SIG-M5 (cell line): ENCODE results near the gene OR52N4.
"Not testable (repeated sequence)": the region's sequence is repeated elsewhere in the genome, so short reads cannot be mapped to it uniquely, and the experiment has no call there.

ENCODE experiments used
- DNase-seq: peaks from one replicate; lab custom pipeline; 2025; lab: John Stamatoyannopoulos, UW

The OR52N4 gene

GRCh38 chr11:5753943-5754342 is at the start of gene OR52N4:
Gene OR52N4 (plus strand): TSS chr11:5754243. CDS start chr11:5754741, 498 bp downstream.
- DNase-seq, result no peak

GRCh38 chr11:5705688-5706087 is 48.4 kb upstream of the OR52N4 start:
- no peak for DNase-seq

DNA sequence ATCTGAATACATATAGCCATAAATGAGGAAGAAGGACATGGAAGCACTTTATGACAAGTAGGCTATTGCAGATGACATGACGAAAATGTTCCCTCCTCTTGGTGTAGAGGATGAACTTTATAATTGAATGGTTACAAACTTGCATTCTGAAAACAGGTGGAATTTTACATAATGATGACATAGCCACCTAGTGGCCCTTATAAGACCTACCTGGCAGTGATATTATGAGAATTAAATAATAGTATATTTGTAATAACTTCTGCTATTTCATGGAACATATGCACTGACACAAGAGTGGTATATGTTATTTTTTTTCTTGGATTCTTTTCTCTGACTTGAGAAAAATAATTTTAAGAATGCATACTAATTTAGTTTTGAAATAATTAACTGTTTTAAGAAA is 41.5 kb upstream of the OR52N4 start:
- no peak for DNase-seq

DNA sequence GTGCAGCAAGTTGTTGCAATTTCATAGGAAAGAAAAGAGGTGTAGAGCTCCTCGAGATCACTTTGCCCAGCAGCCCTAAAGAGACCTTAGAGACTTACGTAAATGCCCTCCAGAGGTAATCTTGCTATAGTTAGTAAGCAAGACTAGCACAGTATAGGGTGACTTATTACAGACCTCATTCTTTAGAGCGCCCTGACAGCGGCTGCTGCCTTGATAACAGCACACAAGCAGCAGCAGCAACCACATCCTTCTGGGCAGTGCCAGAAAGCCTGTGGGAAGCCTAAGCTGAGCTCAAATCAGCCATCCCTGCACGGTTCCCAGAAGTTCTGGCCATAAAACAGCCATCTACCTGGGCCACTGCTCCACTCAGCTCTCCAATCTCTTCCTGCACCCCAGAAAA is 40.3 kb upstream of the OR52N4 start:
- DNase-seq, result no peak

GRCh38 chr11:5716518-5716917 is 37.5 kb upstream of the OR52N4 start:
- not testable (repeated sequence) for DNase-seq

GRCh38 chr11:5719703-5720495 is 34.1 kb upstream of the OR52N4 start:
- no peak for DNase-seq

GRCh38 chr11:5722622-5723021 is 31.4 kb upstream of the OR52N4 start:
- no peak for DNase-seq

DNA sequence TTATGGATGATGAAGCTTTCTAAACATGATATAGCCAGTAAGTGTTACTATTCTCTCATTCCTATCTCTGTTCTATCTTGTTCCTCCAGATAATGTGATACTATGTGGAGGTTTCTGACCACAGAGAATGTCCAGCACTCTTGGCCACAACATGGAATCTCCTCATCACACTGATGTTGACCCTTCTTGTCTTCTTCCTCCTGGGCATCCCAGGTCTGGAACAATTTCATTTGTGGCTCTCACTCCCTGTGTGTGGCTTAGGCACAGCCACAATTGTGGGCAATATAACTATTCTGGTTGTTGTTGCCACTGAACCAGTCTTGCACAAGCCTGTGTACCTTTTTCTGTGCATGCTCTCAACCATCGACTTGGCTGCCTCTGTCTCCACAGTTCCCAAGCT is 27.7 kb upstream of the OR52N4 start:
- no peak for DNase-seq

DNA sequence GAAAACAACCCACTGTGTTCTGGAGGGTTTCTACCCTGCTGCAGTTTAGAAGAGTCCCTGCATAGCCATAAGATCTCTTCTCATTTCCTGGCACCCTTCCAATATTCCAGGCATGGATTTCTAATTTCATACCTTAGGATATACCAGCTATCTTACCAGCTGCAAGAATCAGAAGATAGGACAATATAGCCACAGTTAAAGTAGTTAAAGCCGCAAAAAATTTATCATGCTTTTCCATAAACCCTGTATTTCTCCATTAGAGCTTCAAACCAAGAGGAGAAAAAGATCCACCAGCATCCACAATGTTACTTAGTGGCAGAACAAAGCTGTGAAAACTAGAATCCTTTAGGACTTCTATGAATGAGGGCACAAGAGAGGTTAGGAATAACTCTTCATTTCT is 26.4 kb upstream of the OR52N4 start:
- DNase-seq, result no peak

DNA sequence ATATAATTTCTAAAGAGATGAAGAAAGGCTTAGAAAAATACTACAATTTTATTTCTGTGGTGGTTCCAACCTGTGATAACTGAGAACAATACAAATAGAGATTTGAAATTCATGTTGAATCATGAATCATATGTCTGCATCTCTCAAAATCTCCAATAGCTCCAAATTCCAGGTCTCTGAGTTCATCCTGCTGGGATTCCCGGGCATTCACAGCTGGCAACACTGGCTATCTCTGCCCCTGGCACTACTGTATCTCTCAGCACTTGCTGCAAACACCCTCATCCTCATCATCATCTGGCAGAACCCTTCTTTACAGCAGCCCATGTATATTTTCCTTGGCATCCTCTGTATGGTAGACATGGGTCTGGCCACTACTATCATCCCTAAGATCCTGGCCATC is 17.6 kb upstream of the OR52N4 start, which contains the start of gene OR56B1:
TSS of gene OR56B1 (plus strand) at position 53 of the 400 bp plus-strand sequence. CDS start at position 122, 69 bp downstream.
- no peak for DNase-seq

DNA sequence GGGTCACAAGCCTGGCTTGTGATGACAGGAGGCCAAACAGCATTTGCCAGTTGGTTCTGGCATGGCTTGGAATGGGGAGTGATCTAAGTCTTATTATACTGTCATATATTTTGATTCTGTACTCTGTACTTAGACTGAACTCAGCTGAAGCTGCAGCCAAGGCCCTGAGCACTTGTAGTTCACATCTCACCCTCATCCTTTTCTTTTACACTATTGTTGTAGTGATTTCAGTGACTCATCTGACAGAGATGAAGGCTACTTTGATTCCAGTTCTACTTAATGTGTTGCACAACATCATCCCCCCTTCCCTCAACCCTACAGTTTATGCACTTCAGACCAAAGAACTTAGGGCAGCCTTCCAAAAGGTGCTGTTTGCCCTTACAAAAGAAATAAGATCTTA is 17.0 kb upstream of the OR52N4 start:
- no peak for DNase-seq

DNA sequence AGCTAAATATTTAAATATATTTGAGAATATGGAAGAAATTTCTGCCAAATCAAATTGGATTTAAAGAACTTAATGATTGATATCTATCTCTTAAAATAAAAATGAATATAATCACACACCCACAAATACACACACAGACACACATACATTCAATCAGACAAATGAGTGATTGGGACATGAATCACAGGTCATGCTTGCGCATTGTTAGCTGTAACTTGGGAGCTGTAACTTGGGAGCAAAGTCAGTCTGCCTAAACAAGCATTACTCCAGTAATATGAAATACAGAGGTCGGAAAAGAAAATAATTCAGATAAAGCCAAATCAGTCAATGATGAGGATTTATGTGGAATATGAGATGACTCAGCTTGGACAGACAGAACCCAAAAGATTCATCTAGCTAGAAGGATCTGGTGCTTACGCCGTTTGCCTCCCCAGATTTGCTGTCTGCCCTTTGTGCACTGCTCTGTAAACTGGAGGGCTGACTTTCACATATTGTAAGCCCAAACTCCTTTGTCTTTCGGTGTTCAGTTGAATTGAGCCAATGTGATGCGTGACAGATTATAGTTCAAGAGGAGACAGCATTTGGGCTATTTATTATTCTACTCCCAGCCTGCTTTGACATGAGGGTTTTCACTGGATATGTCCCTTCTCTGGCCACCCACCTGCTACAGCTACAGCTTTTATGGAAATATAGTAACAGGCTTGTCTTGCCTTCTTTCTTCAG is 16.2 kb upstream of the OR52N4 start:
- no peak for DNase-seq

GRCh38 chr11:5738431-5738830 is 15.6 kb upstream of the OR52N4 start:
- no peak for DNase-seq

DNA sequence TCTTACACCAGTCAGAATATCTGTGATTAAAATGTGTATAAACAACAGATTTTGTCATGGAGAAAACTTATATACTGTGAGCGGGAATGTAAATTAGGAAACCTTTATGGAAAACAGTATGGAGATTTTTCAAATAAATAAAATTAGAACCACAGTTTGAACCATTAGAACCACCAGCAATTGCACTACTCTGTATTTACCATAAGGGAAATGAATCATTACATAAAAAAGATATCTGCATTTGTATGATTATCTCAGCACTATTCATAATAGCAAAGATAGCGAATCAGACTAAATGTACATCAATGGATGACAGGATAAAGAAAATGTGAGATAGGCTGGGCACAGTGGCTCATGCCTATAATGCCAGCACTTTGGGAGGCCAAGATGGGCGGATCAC is 7.4 kb upstream of the OR52N4 start:
- no peak for DNase-seq

DNA sequence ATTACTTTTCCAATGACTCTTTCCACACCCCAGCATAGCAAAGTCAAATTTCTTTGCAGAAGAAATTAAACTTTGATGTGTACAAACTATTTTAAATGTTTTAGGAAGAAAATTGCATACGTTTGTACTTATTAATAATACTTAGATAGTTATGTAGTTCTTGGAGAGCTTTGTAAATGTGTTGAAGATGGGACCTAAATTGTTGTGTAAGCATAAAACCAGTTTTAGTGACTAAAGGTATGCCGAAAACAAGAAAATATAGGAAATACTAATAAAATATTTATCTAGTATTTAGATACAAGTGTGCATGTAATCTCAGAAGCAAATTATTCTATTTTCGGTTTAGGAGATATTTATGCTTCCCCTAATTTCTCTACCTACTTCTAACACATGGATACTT is 4.2 kb upstream of the OR52N4 start:
- no peak for DNase-seq

DNA sequence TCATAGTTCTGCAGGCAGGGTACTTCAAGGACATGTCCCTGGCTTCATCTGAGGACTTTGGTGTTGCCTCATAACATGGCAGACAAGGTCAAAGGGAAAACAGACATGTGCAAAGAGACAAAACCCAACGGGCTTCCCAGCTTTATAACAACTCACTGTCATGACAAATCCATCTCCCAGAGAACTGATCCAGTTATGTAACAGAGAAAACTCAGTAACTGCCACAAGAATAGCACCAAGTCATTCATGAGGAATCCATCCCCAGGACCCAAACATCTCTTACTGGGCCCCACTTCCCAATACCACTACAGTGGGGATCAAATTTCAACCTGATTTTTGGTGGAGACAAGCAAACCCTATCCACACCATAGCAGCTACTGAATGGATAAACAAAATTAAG is 13.0 kb downstream of the OR52N4 start:
- no peak for DNase-seq

DNA sequence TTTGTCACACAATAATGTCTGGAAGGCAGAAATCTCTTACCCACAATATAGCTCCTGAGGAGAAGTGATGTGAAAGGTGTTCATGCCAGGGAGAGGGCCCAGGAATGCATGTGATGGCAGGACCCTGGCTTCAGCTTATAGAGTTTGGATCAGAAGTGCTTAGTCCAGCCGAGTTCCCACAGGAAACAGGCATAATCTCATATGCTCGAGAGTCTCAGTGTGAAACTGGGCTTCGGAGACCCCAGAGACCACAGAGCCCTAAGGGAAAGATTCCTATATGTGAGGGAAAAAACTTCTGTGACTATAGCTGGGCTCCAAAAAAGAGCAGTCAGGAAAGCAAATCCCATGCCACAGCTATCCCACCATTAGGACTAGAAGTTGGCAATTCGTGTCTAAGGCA is 29.2 kb downstream of the OR52N4 start, which contains the start of gene OR52N5:
TSS of gene OR52N5 (minus strand) at position 101 of the 400 bp plus-strand sequence. CDS start 4,721 bp downstream, outside the sequence.
- DNase-seq, result no peak

DNA sequence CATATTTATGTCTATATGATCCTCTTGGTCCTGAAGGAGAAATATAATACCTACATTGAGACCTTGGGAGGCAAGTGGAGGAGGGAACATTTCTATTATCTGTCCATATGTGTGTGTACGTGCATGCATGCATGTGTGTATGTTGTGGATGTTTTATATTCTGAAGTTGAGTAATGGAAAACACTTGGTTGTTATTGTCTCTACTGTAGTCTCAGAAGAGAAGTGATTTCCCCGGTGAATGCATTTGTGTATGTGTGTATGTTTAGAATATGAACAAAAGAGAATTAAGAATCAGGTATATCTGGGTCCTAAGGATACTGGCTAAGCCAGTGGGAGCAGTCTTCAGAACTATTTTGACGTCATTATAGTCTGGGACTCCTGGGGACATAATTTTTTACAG is 37.1 kb downstream of the OR52N4 start, which contains the start of gene OR52N1:
TSS of gene OR52N1 (minus strand) at position 101 of the 400 bp plus-strand sequence. CDS start 2,449 bp downstream, outside the sequence.
- DNase-seq, result no peak

GRCh38 chr11:5796541-5796940 is 42.5 kb downstream of the OR52N4 start:
- DNase-seq, result no peak

GRCh38 chr11:5803982-5804381 is 49.9 kb downstream of the OR52N4 start:
- no peak for DNase-seq
